WERI-Rb-1 (cell line): ENCODE data around the gene PLA2G4E.

Experiments
- DNase-seq: peaks from one replicate; pipeline ENCODE4 v3.0.0-alpha.2; 2020
- H3K27ac ChIP-seq: fragments of 250-450 bp; sonication (Bioruptor Pico); 2 replicates; pipeline ENCODE4 v1.5.1; 2020; ENCODE audit warnings: mild to moderate bottlenecking, moderate library complexity
- H3K27me3 ChIP-seq: fragments of 250-450 bp; sonication (Bioruptor Pico); 2 replicates; pipeline ENCODE4 v1.5.1; 2021; ENCODE audit warnings: mild to moderate bottlenecking, low read depth, moderate library complexity; ENCODE audit not compliant: insufficient read depth, severe bottlenecking
- H3K36me3 ChIP-seq: fragments of 250-450 bp; sonication (Bioruptor Pico); 2 replicates; pipeline ENCODE4 v1.5.1; 2020; ENCODE audit warnings: mild to moderate bottlenecking, moderate library complexity
- H3K4me3 ChIP-seq: 2 replicates; pipeline ENCODE4 v1.5.1; 2011; ENCODE audit warnings: low read depth, mild to moderate bottlenecking, control low read depth, low read length
- H3K9me3 ChIP-seq: fragments of 250-450 bp; sonication (Bioruptor Pico); 2 replicates; pipeline ENCODE4 v1.5.1; 2021; ENCODE audit warnings: mild to moderate bottlenecking, moderate library complexity; ENCODE audit not compliant: severe bottlenecking
- TF ChIP-seq, protein P1 (sequence below): IDR thresholded peaks from 2 replicates; pipeline ENCODE4 v1.5.1; 2011; ENCODE audit warnings: low read depth, mild to moderate bottlenecking, control low read depth, inconsistent platforms, low read length

The PLA2G4E gene

DNA sequence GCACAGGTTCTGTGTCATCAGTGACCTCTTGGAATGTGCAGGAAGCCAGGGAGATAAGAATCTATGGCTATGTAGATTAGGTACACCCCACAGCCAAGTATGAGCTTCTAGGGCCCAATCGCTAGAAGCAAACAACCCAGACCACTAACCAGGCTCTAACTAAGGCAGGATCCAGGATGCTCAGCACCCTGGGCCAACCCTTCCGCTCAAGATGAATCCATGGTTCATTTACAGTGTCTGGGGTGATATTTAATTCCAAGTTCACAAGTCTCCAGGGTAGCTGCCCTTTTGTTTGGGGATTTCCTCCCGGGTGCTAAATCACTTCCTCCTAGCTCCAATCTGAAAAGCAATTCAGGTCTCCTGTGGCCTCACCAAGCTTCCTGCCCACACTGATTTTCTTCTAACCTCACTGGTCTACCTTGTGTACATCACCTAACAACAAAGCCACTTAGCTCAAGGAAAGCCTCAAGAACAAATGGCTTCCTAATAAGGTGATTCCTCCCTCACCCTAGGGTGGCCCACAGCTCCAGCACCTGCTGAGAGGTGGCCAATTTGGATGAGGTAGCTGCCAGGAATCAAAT lies 50.9 kb downstream of the PLA2G4E start:
- no peak for DNase-seq
- TF ChIP-seq, protein P1, sequence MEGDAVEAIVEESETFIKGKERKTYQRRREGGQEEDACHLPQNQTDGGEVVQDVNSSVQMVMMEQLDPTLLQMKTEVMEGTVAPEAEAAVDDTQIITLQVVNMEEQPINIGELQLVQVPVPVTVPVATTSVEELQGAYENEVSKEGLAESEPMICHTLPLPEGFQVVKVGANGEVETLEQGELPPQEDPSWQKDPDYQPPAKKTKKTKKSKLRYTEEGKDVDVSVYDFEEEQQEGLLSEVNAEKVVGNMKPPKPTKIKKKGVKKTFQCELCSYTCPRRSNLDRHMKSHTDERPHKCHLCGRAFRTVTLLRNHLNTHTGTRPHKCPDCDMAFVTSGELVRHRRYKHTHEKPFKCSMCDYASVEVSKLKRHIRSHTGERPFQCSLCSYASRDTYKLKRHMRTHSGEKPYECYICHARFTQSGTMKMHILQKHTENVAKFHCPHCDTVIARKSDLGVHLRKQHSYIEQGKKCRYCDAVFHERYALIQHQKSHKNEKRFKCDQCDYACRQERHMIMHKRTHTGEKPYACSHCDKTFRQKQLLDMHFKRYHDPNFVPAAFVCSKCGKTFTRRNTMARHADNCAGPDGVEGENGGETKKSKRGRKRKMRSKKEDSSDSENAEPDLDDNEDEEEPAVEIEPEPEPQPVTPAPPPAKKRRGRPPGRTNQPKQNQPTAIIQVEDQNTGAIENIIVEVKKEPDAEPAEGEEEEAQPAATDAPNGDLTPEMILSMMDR: no peak
- H3K27me3 ChIP-seq: no peaks in the 10 kb centered on the region
- H3K27ac ChIP-seq: no peak overlapping the region
- no peak overlapping the region for H3K4me3 ChIP-seq
- no peaks in the 10 kb centered on the region for H3K36me3 ChIP-seq
- H3K9me3 ChIP-seq: no peaks in the 10 kb centered on the region

DNA sequence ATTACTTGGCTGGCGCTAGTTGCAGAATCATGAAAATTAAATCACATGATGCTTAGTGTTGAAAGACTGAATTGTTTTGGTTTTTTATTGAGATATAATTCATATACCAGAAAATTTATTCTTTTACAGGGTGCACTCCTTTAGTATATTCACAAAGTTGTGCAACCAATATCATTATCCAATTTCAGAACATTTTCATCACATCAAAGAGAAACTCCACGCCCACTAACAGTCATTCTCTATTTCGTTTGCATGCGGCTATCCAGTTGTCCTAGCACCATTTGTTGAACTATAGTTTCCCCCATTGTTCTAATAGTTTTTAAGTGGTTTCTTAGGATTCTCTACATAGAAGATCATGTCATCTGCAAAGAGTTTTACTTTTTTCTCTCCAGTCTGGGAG lies 52.1 kb downstream of the PLA2G4E start:
- no peak for DNase-seq
- TF ChIP-seq, protein P1: no peak
- H3K36me3 ChIP-seq: no peaks in the 10 kb centered on the region
- H3K27me3 ChIP-seq: no peaks in the 10 kb centered on the region
- H3K4me3 ChIP-seq: no peak overlapping the region
- no peak overlapping the region for H3K27ac ChIP-seq
- H3K9me3 ChIP-seq: no peaks in the 10 kb centered on the region

DNA sequence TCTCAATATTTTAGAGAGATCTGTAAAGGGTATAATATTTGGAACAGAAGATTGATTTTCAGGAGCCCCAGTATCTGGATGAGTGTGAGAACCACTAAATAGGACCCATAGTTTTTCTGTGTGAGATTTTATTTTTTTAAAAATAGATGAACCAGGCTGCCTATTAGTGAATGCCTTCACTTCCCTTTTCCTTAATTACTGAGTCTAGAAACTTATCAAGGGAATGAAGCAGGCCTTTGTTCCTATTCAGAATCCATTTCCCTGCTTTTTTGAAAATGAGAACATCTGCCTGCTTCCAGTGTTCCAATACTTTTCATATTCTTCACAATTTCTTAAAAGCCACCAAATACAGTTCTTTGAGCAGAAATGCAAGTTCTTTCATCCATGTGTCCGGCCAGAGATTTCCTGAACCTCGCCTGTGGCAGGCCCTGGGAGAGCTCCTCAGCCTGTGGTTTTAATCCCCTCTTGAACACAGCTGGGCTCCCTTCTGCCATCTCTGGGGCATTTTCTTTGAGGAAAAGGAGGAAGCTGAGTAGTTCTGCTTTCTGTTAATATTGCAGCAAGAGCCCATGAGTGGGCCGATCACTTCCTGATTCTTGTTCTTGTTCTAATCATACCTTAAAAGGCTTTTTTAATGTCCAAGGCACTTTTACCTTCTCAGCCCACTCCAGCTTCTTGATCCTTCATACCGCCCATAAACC lies 53.2 kb downstream of the PLA2G4E start:
- no peaks in the 10 kb centered on the region for H3K36me3 ChIP-seq
- TF ChIP-seq, protein P1: no peak
- no peak overlapping the region for H3K4me3 ChIP-seq
- H3K27ac ChIP-seq: no peak overlapping the region
- peak; percentile 26 for DNase-seq
- no peaks in the 10 kb centered on the region for H3K27me3 ChIP-seq
- no peaks in the 10 kb centered on the region for H3K9me3 ChIP-seq

DNA sequence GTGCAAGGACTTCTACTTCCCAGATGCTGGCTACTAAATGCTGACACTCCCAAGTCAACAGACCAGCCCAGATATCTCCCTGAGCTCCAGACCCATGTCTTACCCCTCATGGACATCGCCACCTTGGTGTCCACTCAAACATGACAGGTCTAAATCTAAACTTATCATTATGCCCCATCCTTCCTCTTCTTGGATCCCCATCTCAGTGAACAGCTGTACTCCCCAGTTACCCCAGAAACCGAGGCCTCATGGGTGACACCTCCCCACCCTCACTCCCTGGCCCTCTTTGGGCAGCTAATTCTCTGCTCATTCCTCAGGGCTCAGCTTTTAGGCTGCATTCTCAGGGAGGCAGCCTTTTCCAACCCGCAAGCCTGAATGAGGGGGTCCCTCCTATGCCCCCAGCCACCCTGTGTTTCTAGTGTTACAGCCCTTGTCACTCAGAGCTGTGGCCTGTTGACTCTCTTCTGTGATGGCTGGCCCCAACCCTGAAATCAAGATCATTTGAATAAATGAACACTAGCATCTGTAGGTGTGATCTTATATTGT lies 53.8 kb downstream of the PLA2G4E start:
- Histone ChIP-seq H3K4me3 (no peak overlapping the region), H3K9me3 (no peaks in the 10 kb centered on the region), H3K36me3 (no peaks in the 10 kb centered on the region), H3K27me3 (no peaks in the 10 kb centered on the region), H3K27ac (no peak overlapping the region)
- no peak for DNase-seq
- TF ChIP-seq, protein P1: no peak

DNA sequence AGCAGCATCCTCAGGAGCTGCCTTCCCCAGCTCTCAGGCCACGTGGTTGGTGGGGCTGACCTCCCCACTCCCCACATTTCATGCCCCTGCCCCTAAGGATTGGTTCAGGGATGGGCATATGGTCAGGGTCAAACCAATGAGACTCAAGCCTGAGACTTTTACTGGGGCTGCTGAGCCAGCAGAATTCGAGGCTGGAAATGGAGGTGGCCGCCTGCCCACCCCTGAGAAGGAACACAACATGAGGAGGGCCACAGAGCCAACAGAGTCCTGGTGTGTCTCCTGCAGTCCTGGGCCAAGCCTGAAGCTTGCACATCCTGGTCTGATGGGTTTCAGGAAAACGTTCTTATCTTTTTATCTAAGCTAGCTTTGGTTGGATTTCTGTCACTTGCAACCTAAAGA lies 54.4 kb downstream of the PLA2G4E start:
- Histone ChIP-seq H3K9me3 (no peaks in the 10 kb centered on the region), H3K4me3 (no peak overlapping the region), H3K27ac (no peak overlapping the region), H3K27me3 (no peaks in the 10 kb centered on the region), H3K36me3 (no peaks in the 10 kb centered on the region)
- TF ChIP-seq, protein P1: no peak
- DNase-seq: no peak
